ENCODE measurements around the gene BARD1.
A peak's percentile ranks its signal among the peaks of the same experiment; 100 is the strongest.
"Not testable (repeated sequence)": the region's sequence is repeated elsewhere in the genome, so short reads cannot be mapped to it uniquely, and the experiment has no call there.

Gene BARD1

DNA sequence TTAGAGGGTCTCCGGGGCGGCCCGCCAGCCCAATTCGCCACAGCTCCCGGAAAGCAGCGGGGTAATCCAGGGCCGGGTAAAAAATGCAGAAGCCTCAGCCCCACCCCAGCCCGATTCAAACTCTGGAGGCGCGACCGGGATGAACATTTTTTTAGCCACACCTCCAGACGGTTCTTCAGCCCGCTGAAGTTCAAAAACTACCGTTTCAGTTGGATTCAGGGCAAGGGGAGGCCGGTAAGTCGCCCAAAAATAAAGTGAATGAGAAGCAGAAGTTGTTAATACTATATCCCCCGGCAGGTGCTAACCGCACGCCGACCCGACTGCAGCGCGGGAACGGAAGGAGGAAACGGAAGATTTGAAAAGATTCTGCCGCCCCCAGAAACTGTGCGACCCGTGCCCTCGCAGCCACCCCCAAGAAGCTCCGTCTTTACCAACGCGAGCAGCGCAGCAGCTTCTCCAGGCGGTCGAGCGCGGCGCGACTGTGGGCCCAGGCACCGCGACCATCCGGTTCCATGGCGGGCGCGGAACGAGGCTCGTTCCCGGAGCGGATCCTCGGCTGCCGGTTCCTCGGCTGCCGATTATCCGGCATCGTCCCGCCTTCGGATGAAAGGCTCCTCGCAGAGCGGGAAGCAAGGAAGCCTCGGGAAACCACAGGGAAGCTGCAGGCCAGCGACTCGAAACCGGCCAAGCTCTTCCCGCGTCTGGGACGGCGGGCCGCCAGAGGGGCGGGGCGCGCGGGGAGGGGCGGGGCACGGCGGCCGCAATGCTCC is at the start of gene BARD1:
TSS of gene BARD1 (minus strand) at position 703 of the 770 bp plus-strand sequence. CDS start at position 589, 114 bp downstream.
- DNase-seq: peak; percentile 64

GRCh38 chr2:214856137-214856536 is 46.7 kb upstream of the BARD1 start:
- DNase-seq: no peak

- no peak for DNase-seq
Observed at GRCh38 chr2:214853906-214854305, 44.4 kb upstream of the BARD1 start.

DNA sequence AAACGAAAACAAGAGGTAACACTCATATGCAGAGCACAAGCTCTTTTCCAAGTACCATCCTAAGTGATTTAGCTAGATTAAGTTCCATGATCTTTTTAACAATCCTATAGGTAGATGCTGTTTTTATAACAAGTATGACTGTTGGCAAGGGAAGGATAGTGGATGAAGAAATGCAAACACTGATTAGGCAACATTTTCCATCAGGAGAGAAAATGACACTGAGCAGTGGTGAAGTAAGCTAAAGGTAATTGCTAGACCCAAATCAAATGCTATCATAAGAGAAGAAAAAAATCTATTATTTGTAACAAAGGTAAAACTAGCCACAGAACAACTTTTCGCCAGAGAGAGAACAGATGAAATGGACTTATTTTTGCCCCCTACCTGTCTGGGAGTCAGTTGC is 34.3 kb upstream of the BARD1 start:
- DNase-seq: no peak

GRCh38 chr2:214839464-214839863 is 30.0 kb upstream of the BARD1 start:
- DNase-seq: no peak

DNA sequence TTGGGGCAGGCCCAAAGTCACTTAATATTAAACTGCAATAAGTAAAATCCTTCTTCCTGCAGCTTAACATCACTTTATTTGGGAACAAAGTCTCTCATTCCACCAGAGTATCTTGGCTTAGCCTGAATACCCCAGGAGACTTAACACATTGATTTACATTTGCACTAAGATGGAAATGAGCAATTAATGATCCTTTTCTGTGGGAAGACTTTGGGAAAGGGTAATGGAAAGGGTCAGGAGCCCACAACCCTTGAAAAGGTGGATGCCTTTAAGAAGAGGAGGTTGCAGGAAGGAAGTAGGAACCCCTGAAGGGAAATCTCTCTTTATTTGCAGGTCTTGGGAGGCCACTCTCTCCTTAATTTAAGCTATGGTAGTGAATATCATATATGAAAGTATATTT is 28.0 kb upstream of the BARD1 start:
- DNase-seq: no peak

GRCh38 chr2:214836568-214836967 is 27.1 kb upstream of the BARD1 start:
- no peak for DNase-seq

GRCh38 chr2:214830794-214831346 is 21.4 kb upstream of the BARD1 start:
- DNase-seq: no peak

- no peak for DNase-seq
Observed at GRCh38 chr2:214816008-214816533, 6.6 kb upstream of the BARD1 start.

DNA sequence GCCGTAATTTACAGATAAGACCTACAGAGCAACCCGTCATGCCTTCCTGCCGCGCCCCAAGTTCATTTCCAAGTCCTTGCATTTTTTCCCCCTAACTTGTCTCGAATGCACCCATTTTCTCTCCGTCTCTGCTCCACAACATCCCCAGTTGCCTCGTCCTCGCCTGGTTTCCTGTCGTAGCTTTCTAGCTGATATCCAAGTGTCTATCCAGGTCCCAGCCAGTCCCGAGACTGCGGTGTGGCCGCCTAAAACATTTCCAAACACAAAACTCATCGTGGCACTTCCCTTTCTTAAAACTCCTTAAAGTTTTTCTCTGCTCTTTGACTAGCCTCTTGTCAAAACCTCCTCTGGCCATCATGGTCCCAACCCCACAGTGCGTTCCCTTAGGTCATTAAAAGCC is 1.2 kb upstream of the BARD1 start:
- DNase-seq: no peak

DNA sequence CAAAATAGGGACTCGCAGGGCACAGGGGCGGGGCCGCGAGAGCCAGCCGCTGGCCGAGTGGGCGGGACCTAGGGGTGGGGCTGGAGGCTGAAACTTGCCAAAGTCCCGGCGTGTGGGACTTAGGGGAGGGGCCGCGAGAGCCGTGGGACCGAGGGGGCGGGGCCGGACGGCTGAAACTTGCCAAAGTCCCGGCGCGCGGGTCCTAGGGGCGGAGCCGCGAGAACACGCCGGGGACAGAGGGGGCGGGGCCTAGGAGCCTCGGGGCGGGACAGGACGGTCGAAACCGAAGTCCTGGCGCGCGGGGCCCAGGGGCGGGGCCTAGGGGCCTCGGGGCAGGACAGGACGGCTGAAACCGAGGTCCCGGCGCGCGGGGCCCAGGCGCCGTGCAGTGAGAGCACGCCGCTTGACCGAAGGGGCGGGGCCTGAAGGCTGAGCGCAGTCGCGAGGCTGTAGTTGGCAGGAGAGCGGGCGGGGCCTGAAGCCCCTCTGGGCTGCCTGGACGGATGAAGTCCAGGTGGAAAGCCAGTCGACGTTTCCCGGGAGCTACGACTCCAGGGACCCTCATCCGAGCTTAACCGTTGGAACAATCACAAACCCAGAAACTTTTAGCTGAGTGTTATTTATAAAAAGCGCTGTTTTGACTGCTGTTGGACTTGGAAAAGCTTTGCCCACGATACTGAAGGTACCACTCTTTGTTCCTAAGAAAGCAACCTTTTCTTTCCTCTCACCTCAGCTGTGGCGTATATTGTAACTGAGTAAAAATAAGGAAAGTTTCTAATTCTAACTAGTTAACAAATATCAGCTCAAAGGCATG is 475 bp upstream of the BARD1 start:
- peak; percentile 98 for DNase-seq

DNA sequence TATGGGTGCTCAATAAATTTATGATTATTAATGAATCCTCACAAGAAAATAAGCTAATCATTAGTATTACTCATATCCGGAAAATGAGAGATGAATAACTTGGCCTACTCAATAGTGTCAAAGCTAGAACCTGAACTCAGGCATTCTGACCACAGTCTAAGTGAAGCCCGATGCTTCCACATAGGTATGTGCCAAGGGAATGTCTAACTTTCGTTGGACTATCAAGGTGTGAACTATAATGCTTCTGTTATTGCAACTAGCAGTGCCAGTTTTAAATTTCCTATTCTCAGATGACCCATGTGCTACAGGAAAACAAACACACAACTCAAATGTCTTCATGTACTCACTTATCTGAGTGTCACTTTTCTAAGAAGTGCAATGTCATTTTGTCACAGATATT is 1.8 kb downstream of the BARD1 start:
- DNase-seq: no peak

DNA sequence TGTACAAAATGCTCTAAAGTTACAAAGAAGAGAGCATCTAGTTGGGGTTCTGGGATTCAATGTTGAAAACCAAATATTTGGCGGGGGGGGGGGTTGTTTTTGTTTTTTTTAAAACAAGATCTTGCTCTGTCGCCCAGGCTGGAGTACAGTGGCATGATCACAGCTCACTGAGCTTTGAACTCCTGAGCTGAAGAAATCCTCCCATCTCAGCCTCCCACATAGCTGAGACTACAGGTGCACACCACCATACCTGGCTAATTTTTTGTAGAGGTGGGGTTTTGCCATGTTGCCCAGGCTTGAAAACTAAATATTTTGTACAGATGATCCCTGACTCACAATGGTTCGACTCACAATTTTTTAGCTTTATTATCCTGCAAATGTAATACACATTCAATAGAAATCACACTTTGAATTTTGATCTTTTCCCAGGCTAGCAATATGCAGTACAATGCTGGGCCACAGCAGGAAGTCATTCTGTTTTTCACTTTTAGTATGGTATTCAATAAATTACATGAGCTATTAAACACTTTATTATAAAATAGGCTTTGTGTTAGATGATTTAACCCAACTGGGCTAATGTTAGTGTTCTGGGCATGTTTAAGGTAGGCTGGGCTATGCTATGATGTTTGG is 7.6 kb downstream of the BARD1 start:
- DNase-seq: no peak

GRCh38 chr2:214801068-214801467 is 8.4 kb downstream of the BARD1 start:
- DNase-seq: no peak

DNA sequence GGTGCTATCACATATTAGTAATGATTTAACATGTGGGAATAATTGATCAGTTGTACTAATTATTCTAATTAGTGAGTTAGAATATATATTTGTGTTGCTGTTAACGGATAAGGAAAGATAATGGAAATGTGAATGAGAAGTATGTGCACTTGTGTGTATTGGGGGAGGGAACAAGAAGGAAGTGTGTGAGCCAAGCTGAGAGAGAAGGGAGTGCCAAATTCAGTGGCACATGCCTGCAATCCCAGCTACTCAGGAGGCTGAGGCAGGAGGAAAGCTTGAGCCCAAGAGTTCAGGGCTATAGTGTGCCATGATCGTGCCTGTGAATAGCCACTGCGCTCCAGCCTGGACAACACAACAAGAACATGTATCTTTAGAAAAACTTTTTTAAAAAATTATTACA is 9.3 kb downstream of the BARD1 start:
- no peak for DNase-seq

- no peak for DNase-seq
Observed at GRCh38 chr2:214796911-214797310, 12.6 kb downstream of the BARD1 start.

DNA sequence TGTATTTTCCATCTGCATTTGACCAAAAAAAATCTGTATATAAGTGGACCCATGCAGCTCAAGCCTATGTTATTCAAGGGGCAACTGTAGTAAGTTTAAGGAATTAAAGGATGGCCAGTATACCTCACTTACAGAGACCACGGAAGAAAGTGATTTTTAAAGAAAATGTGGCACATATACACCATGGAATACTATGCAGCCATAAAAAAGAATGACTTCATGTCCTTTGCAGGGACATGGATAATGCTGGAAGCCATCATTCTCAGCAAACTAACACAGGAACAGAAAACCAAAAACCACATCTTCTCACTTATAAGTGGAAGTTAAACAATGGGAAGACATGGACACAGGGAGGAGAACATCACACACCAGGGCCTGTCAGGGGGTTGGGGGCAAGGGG is 26.3 kb downstream of the BARD1 start:
- DNase-seq: not testable (repeated sequence)

GRCh38 chr2:214782671-214783070 is 26.8 kb downstream of the BARD1 start:
- no peak for DNase-seq

GRCh38 chr2:214781226-214781625 is 28.3 kb downstream of the BARD1 start:
- no peak for DNase-seq

- DNase-seq: no peak
Observed at GRCh38 chr2:214775971-214776370, 33.5 kb downstream of the BARD1 start.

DNA sequence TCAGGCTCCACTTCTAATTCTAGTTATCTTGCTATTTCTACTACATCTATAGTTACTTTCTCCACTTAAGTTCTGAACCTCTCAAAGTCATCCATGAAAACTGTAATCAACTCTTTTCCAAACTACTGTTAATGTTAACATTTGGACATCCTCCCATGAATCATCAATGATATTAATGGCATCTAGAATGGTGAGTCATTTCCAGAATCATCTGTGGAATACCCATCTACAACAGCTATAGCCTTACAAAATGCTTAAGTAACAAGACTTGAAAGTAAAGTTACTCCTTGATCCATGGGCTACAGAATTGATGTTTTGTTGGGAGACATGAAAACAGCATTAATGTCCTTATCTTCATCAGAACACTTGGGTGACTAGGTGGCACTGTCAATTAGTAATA is 35.4 kb downstream of the BARD1 start:
- DNase-seq: no peak

GRCh38 chr2:214772443-214773015 is 37.0 kb downstream of the BARD1 start:
- DNase-seq: no peak

DNA sequence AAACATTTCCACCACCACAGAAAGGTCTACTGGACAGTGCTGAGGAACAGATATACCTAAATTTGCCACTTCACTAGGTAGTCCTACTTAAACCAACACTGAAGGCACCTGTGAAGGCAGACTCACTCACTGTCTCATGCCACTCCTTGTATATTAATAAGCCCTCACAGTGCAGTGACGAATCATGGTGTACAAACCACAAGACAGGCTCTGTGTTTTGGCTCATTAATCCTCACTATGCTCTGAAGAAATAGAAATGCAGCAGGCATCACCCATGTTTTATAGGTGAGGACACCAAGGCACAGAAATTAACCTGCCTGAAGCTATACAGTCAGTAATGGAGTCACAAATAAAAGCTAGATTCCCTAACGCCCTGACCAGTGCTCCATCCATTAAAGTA is 44.3 kb downstream of the BARD1 start:
- no peak for DNase-seq

Data from NCI-H345 (cell line).